NCI-H146 treated with DMSO at 0.1 percent for 48 hours (cell line): ENCODE data around the gene ZBTB25.

Experiments used
- DNase-seq: peaks from one replicate; lab custom pipeline; 2025; ENCODE audit not compliant: unreplicated experiment; lab: John Stamatoyannopoulos, UW

Gene ZBTB25

DNA sequence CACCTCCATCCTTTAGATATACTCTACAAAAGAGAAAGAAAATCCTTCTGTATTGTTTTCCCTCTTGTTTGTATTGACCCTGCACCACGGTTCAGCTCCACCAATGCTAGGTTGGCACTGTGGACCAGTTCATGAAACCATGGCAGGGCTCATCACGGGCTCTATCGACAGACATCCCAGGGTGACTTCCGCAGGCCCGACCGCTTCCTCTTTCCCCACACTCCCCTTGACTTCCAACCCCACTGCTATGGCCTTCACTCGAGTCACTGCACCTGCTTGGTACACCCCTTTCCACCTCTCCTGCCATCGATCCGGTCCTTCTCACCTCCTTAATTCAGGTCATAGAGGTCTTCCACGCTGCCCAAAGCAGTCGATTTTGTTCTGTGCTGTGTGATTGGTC lies 59.5 kb downstream of the ZBTB25 start:
- no peak for DNase-seq

DNA sequence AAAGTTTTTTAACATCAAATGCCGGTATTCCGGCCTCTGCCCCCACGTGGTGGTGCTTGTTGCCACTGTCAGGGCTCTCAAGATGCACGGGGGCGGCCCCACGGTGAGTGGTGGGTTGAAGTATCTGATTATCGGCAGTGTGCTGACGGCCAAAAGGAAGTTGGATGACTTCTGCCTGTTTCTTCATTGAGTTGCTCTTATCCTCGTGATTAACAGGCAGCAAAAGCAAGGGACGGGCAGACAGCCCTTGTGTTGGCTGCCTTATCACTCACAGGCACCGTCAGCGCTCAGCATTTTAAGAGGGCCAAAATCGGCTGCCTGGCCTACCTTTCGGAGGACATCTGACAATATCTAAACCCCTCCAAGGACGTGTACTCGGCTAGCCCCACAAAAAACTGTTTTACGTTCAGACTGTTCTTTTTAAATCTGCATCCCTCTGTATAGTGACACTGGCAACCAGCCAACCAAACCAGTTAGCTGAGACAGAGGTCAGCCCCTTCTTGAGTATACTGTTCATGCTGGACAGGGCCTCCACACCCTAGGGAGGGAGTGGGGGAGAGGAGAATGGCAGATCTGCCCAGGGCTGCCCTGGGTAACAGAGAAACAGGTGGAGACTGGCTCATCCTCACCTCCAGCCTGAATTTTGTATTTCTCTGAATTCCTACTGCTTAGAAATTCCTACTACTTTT lies 61.2 kb downstream of the ZBTB25 start:
- DNase-seq: no peak

GRCh38 chr14:64440494-64440893 lies 63.1 kb downstream of the ZBTB25 start:
- no peak for DNase-seq

DNA sequence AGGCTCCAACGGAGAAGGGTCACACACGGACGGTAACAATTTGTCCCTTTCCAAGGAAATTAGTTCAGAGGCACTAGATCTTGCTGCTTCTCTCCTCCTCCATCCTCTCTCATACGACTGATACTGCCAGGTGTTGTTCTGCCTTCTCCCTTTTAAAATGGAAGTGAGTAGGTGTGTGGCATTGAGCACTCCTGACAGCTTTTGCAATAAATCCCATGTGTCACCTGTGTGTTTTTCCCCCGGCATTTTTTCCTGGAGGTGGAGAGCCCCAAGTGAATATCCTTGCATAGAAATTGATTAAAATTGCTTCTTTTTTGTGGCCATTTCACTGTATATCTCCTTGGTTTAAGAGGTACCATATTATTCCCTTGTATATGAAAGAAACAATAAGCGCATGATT lies 64.5 kb downstream of the ZBTB25 start:
- DNase-seq: no peak

DNA sequence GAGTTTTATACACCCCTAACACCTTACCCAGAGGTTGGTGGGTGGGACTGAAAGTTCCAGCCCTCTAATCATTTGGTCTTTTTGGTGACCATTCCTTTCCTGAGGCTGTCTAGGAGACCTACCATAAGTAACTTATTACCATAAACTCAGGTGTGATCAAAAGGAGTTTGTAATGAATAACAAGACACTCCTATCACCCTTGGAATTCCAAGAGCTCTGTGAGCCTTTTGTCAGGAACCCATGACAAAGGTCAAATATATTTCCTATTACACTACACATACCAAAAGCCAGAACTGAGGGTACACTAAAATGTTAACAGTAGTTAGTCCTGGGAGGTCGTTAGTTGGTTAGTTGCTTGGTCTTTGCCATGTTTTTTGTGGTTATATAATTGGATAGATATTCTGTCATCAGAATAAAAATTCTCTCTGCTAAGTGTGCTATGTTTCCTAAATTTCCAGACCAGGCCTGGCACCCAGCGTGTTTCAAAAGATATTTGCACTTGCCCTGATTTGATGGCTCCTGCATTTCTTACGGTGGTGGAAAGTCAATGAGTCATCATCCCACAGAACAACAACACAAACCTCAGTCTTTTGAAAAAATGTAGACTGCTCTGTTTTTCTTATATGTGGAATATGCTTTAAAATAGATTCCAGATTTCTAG lies 65.3 kb downstream of the ZBTB25 start:
- no peak for DNase-seq

GRCh38 chr14:64434528-64434927 lies 69.1 kb downstream of the ZBTB25 start:
- no peak for DNase-seq

DNA sequence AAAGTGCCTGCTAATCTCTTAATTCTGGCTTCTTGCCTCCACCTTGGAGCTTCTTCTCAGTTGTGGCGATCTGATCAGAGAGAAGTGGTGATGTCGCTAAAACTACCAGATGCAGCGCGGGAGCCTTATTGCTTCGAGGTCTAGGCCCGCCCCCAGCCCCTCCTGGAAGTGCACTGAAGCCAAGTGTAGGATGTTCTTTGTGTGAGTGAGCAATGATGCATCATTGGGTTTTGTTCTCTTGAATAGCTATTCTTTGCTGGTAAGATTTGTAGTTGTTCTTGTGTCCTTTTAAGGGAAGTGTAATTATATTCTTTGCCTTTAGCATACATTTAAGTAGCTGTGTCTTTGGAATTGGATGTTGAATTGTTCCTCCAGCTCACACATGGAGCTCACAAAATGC lies 79.7 kb downstream of the ZBTB25 start:
- no peak for DNase-seq

GRCh38 chr14:64422756-64423155 lies 80.9 kb downstream of the ZBTB25 start:
- DNase-seq: no peak

- no peak for DNase-seq
Observed at GRCh38 chr14:64422005-64422404, 81.6 kb downstream of the ZBTB25 start.

DNA sequence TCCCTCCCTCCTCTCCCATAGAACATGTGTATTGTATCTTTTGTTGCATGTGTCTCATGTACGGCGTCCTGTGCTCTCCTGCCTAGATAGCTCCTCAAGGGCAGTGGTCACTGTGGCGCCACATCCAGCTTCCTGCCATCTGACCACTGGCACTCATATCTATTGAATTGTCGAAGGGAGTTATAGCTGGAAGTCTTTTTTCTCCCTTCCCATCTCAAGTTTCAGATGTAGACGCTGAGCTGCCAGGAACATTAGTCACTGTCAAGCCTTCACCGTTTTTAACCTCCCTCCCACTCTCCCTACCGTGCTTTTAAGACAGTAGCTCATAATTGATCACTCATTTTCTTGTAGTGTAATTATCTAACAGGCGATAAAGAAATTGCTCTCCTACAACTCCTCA lies 82.5 kb downstream of the ZBTB25 start:
- no peak for DNase-seq

GRCh38 chr14:64419003-64419402 lies 84.6 kb downstream of the ZBTB25 start:
- no peak for DNase-seq

- DNase-seq: no peak
Observed at GRCh38 chr14:64417771-64418125, 85.9 kb downstream of the ZBTB25 start.

GRCh38 chr14:64417055-64417770 lies 86.4 kb downstream of the ZBTB25 start:
- no peak for DNase-seq

DNA sequence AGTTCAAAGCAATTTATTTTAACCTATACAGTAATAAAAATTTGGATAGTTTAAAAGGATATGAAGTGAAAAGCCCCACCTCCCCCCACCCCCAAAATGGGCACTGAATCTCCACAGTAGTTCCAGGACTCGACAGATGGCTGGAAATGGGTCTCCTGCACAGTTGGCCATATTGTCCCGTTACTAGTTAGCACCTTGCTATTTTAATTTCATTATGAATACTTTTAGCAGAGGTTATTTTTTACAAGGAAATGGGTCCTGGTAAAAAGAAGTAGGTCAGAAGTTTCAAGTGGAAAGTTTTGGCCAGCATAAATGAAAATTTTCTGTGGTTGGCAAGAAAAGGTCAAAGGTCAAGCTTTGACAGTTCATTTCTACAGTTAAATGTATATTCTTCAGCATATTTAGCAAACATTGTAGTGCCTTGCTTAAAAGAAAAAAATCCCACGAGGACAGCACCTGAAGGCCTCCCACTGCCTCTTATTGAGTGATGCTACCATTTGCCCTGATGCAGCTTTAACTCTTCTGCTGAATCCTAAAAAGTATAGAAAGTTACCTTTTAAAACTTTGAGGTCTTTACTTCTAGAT lies 87.2 kb downstream of the ZBTB25 start:
- DNase-seq: no peak

GRCh38 chr14:64412237-64412636 lies 91.4 kb downstream of the ZBTB25 start:
- DNase-seq: no peak

GRCh38 chr14:64411001-64411400 lies 92.6 kb downstream of the ZBTB25 start:
- no peak for DNase-seq

DNA sequence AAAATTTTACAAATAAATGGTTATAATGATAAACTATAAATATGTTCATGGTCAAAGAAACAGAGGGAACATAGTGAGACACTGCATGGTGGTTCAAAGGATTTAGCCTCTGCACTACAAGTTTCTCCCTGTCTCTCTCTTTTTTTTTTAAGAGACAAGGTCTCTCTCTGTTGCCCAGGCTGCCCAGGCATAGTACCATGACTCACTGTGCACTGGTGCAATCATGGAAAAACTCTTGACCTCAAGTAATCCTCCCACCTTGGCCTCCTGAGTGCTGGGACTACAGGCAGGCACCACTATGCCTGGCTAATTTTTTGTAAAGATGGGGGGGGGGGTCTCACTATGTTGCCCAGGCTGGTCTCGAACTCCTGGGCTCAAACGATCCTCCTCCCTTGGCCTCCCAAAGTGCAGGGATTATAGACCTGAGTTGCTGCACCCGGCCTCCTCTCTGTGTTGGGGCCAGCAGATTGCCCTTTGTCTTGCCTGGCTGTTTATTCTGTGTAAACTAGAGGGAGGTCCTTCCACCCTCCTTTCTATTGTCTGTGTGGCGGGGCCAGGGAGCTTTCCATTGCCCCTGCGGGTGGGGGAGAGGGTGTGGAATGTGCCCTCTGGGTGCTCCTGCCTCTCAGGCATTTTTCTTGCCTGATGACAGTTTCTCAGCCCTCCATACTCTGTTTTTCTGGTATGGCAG lies 93.4 kb downstream of the ZBTB25 start:
- DNase-seq: peak; percentile 11

DNA sequence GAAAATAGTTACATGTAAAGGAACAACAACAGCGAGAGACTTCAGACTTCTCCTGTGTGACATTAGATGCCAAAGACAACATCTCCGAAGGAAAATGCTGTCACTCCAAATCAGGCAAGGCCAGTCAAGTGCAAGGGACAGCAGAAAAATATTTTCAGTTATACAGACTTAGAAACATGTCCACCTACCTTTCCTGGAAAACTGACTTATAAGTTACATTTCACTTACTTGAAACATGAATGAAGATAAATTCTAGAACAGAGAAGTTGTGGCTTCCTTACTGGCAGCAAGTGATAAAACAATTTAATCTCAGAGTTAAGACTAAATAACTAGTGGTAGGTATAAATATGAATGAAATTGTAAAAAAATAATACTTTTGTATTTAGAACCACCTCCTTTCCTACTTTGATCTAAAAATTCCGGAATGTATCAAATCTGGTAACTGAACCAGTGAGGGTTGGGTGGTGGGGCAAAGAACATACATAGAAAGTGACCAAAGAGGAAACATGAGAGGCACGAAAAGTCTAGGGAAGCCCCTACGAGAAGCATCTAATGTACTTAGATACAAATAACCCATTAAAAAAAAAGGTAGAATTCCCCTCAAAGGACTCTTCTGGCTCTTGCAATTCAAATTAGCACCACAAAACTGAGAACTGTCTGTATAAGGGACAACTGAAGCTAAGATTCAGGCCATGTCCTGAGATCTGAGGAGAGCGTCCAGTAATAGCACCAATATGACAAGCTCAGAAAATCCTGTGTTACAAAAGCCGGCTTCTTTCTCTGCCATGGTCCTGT lies 94.3 kb downstream of the ZBTB25 start:
- no peak for DNase-seq

GRCh38 chr14:64407329-64407728 lies 96.3 kb downstream of the ZBTB25 start:
- DNase-seq: no peak

DNA sequence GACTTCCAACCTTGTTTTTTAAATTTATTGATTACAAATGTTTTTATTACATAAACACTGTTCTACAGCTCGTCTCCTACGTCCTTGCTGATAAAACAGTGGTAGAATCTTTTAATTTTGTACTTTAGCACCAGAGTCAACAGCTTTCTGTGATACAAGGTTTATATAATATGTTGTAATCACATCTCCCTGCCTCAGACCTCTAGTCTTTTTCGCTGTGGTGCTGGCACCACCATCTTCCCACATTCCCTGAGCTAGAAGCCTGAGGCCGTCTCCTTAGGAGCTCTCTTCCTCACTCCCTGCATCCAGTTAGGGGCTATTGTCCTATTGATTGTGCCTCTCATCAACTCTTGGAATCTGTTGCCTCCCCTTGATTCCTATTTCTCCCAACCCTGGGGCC lies 98.3 kb downstream of the ZBTB25 start:
- no peak for DNase-seq

DNA sequence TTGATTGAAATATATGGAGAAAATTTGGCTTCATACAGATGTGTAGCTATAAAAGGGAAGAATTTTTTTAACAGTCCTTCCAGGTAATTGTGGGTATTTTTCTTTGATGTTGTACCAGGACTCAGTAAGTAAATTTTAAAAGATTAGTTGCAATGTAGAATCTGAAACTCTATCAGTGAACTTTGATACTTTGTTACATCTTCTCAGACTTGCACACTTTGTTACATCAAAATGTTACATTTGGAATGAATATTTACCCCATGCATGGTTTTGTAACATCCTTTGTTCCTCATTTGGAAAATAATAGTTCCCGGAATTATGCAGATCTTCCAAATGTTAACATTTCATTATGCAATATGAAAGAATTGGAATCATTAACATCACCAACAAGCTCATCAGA lies 101.7 kb downstream of the ZBTB25 start:
- no peak for DNase-seq
